TTC549 (cell line): ENCODE data around the gene M1AP.

Source experiments
- FAIRE-seq: peaks from 2 replicates; lab custom pipeline; 2012; peaks lifted over from hg19 to GRCh38; lab: Jason Lieb, UNC

M1AP gene

DNA sequence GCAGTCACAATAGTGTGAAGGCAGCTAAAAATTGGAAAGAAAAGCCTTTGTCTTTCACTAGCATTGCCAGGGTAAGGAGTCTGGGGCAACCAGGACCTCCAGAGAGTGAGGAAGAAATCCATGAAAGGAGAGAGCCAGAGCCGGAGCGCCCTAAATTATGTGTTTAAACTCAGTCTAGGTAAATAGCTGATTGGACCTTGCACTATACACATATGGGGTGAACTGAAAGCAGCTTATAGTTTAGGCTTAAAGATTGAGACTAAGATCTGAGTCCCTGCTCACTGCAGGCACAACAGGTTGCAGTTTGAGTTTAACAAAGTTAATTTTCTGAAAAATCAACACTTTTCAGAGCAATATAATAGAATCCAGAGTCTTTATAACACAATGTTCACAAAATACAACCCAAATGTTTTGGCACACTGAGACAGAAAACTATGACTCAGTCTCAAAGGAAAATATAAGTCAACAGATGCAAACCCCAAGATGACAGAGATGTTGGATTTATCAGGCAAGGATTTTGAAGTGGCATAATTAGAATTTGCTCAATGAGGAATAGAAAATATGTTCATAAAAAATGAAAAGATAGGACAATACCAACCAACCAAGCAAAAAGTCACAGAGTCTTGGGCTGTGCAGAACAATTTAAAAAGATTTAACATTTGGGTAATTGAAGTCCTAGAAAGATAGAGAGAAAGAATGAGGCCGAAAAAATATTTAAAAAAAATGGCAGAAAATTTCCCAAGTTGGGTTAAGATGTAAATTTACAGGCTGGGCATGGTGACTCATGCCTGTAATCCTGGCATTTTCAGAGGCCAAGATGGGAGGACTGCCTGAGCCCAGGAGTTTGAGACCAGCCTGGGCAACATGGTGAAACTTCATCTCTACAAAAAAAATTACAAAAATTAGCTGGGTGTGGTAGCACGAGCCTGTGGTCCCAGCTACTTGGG, 54.0 kb downstream of the M1AP start:
- no peak for FAIRE-seq

DNA sequence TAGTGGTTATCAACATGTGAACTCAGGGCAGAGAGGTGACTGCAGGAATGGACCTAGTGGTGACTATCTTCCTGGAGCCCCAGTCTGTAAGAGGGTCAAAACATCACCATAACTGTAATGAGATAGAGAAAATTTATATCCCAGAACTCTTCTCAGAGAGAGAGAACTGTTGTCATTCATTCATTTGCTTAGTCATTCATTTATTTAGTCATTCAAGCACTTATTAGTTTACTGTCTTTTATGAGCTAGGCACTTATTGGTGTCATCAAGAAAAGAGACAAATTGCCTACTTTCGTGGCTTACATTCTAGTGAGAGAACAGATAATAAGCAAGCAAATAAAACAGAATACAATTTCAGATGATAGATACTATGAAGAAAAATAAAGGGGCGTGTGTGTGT, 59.5 kb downstream of the M1AP start:
- no peak for FAIRE-seq

DNA sequence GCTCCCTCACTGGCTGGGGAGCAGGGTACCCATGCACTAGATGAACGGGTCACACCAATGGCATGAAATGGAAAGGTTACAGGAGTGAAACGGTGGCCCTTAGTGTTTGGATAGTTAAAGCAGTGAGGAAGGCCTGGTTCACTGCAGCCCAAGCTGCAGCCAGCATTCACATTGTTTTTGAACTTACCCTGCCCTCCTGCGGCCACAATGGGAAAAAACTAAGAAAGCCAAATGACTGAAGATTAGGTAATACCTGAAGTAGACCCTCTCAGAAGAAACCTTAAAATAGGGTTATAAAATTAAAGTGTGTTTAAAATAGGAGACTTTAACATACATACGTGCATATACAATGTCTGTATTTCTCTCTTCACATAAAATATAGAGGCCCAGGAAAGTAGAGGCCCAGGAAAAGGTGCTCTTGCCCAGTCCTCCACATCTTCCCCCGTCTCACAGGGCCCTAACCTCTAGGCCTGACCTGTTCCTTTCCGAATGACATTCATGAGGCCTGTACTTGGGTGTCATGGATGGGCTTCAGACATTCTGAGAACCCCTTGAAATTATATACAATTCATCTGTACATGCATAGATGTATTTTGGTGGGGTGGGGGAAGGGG, 60.4 kb downstream of the M1AP start:
- peak; percentile 92 for FAIRE-seq

DNA sequence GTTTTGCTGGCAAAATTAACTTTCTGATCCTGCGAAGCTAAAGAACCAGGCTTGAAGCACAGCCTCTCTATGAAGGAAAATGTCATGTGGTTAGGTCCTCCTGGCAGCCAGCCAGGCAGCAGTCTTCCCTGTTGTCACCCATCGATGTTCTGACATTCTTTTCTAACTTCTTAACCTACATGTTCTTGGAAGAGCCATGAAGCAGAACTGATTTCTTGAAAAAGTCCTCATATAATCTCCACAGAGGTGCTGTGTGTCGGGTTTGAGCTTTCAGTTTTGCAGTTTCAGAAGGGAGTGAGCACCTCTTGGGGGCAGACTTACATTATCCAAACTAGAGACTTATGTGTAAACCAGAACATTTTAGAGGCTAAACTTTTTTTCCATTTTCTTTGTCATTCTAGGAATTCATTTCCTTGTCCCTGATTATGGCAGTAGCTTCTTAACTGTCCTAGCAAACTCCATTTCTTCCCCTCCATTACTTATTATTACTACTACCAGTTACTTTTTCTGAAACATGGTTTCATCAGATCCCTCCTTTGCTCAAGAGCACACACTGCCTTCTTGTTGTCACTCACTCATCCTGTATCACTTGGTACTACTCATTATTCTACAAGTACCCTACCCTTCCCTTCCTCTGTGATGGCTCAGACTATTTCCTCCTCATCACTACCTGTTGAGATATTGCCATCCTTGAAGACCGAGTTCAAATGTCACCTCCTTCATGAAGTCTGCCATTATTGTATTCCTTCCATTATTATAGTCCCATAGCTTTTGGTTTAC, 62.5 kb downstream of the M1AP start:
- FAIRE-seq: no peak

DNA sequence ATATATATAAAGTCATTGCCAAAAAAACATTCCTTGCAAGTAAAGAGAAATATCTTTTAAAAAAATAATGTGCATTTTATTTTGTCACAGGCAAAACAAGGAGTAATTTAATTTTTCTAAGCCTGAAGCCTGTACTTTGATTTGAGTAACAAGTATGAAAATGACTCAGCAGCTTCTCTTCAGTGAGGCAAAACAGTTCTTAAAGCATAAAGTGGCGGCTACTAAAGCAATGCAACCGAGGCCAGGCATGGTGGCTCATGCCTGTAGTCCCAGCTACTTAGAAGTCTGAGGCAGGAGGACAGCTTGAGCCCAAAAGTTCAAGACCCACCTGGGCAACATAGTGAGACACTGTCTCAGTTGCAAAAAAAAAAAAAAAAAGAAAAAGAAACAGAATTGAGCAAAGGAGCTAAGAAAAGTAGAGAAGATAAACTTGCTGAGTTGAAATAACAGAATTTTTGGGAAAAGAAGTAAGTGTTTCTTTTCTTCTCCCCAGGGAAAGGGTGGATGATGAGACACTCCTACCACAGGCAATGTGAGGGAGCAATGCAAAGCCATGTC, 64.0 kb downstream of the M1AP start:
- FAIRE-seq: no peak

DNA sequence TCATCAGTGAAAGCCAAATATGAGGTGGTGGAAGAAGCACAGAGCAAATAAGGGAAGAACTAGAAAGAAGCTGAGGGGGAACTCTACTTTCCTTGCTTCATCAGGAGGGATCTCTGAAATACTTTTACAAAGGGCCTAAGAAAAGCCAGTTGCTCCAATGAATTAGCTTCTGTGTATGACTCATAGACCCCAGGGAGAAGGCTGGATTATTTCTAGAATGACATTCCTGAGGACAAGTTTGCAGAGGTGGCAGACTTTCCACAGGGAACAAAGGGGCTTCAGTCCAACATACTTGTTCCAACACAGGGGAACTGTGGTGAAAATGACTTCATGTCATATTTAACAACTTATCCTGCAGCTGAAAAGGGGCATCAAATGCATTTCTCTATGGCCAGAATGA, 64.6 kb downstream of the M1AP start:
- no peak for FAIRE-seq

DNA sequence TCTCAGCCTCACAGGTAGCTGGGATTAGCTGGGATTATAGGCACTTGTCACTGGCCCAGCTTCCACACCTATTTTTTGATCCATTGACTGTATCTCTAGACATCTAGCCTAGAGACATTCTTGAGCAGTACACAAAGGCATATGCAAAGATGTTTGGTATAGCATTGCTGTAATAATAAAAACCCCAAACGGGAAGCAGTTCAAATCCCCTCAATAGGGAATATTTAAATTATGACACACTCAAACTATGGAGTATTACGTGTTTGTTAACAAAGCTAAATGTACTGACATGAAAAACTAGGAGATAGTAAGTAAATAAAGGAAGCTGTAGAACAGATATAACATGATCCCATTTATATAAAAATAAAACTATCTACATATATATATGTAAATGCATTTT, 65.9 kb downstream of the M1AP start:
- no peak for FAIRE-seq

DNA sequence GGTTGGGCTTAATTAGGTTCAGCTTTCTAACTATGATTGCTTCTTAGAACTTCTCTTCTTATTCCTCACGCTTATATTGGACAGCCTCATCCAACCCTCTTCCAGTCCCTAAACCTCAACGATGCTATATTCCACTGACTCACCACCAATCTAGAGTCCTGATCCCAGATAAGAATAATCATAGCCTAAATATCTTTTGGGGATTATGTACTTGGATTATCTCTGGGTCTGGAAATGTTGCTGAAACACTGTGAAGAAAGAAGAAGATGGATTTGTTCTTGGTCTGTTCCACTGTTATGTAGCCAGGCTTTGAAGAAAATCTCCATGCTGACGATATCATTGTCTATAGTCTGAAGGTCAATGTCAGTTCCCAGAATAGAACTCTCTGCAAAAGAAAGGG, 66.7 kb downstream of the M1AP start:
- no peak for FAIRE-seq

DNA sequence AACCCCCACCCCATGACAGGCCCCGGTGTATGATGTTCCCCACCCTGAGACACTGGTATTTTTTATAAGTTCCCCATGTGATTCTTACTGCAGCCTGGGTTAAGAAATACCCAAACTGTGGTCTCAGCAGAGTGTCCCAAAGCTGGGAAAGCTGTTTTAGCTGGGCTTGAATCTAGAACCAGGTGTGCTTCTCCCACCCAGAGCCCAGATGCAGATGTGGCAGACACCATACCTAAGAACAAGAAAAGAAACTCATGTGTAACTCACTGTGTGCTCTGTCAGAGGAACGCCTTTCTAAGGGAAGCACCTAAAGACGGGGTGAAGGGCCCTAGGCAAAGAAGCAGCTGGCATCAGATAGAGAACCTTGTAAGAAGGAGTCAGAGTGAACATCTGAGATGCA, 69.7 kb downstream of the M1AP start:
- no peak for FAIRE-seq

DNA sequence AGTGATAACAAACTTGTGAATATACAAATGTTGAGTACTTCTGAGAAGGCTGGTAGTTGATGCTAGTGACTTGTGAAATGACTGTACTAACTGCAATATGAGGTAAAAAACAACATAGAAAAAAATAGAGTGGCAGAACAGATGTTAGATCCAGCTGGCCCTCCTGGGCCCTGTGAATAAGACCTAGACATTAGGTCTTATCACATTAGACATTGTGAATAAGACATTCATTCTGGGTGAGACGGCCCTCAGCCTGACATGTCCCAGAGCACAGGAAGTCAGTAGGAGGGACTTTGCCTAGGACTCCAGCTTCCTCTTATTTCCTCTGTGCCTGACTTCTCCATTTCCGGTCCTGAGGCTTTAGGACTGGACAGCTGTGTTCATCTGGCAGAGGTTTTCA, 70.7 kb downstream of the M1AP start:
- no peak for FAIRE-seq

DNA sequence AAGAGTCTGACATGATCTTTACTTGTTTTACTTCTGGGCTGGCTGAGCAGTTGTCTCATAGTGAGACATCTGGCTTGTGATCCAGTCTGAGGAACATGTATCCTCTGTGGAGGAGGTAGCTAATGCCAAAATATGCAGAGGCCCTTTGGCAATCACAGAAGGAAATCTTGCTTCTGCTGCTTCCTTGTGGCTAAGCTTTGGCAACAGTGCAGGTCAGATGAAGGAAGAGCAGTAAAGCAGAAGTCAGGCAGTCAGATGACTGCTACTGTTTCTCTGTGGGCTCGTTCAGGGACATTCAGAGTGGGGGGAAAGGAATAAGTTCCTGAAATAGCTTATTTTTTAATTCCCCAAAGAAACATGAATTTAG, 71.3 kb downstream of the M1AP start:
- FAIRE-seq: no peak

DNA sequence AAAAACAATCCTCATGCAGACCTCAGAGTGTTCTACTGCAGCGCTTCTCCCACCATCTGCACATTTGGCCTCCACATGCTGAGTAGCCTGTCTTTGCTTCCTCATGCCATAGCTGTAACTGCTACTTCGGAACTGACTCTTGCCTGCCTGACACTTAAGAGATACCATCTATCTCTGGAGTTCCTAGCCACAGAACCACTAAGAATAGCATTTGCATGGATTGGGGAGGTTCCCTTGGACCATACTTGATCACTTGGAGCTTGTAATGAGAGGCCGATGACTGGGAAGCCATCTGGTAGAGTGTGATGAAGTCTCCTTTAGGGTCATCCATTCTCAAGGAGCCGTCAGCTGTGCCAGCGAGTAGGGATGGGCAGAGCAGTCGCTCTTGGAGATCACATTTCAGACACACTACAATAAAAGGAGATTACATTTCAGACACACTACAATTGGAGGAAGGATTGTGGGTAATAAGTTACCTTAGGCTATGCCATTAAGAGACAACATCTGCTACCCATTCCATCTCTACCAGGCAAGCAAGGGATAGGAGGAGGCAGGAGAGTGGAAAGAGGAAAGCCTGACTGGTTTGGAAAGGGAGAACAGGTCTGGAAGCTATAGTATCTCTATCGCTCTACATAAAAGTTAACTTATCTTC, 71.8 kb downstream of the M1AP start:
- FAIRE-seq: no peak

DNA sequence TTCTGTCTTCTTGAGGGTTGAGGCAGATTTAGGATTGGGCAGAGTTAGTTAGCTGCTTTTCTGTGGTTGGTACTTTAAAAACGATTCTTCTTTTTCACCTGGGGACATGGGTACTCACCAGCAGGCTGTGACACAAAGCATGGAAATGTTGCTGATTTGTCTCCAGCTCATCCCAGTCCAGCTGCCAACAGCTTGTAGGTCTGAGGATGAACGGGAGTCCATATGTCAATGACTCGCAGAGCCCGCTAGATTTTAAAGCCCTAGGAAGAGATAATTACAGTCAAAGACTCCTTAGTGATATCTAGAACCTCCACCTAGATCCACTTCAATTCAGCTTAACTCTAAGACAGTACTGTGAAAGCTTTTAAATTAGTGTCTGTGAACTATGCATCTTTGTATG, 72.8 kb downstream of the M1AP start:
- FAIRE-seq: no peak

DNA sequence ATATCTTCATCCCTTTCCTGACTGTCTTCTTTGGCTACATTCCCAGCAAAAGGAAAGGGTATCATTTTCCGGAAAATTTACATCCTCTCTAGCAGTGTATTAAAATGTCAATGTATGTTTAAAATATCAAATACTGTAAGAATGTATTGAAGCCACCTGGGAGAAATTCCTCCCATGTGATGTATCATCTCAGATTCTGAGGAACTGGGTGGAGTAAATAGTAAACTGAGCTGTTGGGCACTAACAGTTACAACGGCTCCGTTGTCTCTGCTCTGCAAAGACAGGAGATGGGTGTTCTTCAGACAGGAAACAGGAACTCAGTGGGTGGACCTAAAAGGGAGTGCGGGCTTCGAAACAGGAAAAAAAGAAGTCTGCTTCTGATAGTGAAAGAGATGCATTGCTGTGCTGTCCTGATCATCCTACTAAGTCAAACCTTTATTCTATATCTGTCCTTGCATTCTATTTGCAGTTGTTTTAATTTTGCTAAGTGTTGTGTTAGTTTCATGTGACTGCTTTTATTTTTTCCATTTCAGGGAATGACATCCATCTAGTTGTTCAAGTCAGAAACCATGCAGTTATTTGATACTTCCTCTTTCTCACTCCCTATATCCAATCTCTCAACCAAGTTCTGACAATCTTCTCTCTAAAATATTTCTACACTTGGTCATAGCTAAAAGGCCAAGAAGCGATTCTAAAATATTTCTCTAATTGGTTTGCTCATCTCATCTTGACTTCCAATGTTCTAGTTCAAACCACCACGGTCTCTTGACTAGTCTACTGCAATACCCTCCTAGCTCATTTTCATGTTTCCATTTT, 74.2 kb downstream of the M1AP start:
- no peak for FAIRE-seq

DNA sequence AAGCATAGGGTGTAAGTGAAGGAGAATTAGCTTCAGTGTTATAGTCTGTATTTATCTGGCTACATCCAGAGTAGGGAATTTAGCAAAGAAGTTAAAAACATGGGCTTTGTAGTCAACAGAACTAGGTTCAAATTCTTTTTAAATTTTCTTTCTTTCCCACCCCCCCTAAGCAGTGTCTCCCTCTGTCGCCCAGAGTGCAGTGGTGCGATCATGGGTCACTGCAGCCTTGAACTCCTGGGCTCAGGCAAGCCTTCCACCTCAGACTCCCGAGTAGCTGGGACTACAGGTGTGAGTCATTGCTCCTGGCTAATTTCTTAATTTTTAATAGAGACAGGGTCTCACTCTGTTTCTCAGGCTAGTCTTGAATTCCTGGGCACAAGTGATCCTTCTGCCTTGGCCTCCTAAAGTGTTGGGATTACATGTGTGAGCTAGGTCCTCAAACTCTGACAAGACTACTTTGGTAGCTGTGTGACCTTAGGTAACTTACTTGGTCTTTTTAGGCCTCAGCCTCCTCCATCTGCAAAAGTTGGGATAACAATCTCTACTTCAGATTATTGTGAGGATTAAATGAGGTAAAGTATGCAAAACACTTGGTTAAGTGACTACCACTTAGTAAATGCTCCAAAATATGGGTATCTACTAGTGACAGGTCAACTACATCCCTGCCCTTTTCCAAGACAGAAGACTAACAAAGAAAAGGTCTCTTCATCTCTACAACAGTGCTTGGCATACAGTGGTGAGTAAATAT, 75.8 kb downstream of the M1AP start:
- FAIRE-seq: no peak

DNA sequence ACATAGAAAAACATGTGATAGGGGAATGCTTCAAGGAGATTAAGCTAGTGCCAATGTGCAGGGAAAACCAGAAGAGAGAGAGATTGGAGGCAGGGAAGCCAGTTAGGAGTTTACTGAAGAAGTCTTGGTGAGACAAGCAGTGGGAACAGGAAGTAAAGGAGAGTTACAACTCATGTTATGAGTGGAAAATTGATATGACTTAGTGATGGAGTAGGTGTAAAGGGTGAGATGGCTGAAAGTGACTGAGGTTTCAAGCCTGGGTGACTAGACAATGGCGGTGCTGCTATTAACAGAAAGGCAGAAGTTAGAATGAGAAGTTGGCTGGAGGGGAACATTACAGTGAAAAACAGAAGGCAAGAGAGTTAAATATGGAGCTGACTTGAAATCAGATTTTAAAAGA, 77.1 kb downstream of the M1AP start:
- no peak for FAIRE-seq

DNA sequence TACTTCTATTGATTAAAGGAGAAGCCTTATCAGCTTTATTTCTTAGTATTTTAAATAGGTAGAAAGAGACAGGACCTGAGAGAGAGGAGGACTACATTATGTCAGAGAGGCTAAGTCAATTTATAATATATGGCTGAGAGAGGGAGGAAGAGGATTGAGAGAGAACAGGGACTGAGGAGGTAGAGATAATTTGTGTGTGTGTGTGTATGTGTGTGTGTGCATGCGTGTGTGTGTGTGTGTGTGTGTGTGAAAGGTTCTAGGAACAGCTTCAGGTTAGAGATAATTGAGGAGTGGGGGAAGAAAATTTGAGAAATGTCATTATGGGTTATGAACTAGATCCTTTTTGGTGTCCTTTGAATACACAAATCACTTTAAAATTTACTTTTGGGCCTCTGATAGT, 78.4 kb downstream of the M1AP start:
- FAIRE-seq: no peak

DNA sequence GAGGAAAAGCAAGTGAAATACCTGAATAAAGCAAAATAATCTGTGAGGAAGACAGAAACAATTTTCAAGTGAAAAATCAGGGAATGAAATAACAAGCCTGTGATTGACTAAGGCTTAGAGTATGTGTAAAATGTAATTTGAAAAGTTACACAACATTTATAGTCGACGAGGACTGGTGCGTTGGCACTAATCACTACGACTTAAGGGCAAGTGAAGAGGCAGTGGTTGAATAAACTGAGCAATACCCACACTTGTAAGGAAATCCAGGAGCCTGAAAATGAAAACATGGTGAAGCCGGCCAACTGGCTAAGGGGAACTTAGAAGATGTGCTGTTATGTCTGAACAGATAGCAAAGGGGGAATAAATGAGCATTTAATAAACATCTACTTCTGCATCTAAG, 80.2 kb downstream of the M1AP start:
- FAIRE-seq: no peak

DNA sequence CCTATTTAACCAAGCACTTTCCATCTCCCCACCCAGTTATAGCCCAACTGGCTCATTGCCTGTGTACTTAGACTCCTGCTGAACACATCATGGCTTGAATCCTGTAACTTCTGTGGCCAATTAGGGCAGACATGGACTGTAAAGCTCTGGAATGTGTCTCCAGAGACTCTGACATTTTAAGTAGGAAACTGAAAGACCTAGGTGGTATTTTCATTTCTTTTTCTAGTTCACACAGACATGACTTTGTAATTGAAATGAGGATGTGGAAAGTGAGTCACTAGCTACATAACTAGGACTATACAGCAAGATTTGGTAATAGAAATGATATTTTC, 81.4 kb downstream of the M1AP start:
- no peak for FAIRE-seq

DNA sequence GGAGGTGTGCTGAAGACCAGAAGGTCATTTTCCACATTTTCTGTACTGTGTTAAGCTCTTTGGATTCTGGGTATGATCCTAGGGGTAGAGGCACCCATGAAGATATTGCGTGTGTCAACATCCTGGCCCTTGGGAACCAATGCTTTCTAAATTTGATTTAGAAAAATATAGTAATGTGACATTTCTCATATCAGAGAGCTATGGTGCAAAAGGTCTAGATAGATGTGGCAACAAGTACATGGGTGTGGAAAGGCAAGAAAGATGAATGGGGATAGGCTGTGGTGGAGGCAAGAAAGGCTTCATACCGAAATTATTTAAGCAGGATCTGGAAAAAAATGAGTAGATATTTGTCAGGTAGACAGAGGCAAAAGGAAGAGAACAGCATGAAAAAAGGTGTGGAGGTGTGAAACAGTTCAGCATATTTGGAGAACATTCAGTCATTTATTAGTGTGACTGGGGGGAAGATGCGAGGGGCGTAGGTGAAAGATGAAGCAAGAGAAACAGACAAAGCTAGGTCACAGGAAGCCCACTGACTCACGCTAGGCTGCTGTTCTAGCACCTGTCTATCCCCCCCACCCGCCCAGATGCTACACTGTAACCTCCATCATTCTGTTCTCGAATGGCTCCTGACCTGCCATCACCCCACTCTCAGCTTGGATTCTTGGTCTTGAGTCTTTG, 81.9 kb downstream of the M1AP start:
- FAIRE-seq: no peak
